Peyer's patch (tissue), 4 donors: ENCODE measurements around the gene NLRP13. TPM values are rescaled to one million over a fixed set of nuclear protein-coding genes. Genes with fewer than 3 reads are reported as not detected.

Experiments used
- total RNA-seq, 4 donors: library from RNA; depleted of rRNA; stranded (reverse); fragments of >200 nt; gene quantifications; one replicate each; pipeline ENCODE4 v1.1.0, GENCODE V29; 2016

The NLRP13 gene
- total RNA-seq, 4 donors from 2014 or later: not detected

Other genes with a start within 250 kb of the NLRP13 start
- gene NLRP9, start 193.9 kb downstream of the NLRP13 start, total RNA-seq: not detected
- under 1 TPM in 1 of 4 donors, not detected in 3; 0.94 TPM for gene RFPL4A, start 173.2 kb downstream of the NLRP13 start, total RNA-seq
- gene RFPL4AL1, start 163.2 kb downstream of the NLRP13 start, total RNA-seq: not detected
- not detected for gene NLRP11, start 100.3 kb downstream of the NLRP13 start, total RNA-seq
- not detected for gene NLRP4, start 95.8 kb downstream of the NLRP13 start, total RNA-seq
- not detected for gene NLRP8, start 15.5 kb upstream of the NLRP13 start, total RNA-seq
- gene NLRP5, start 54.4 kb upstream of the NLRP13 start, total RNA-seq: not detected
- 10 to 100 TPM; 19.0 to 42.1 (median 26.9) TPM for gene ZNF787, start 189.0 kb upstream of the NLRP13 start, total RNA-seq
- 10 to 100 TPM; 22.1 to 49.9 (median 33.2) TPM for gene ZNF444, start 209.0 kb upstream of the NLRP13 start, total RNA-seq
- not detected for gene GALP, start 243.7 kb upstream of the NLRP13 start, total RNA-seq